Left lung (tissue), 10 donors: ENCODE results near the gene CATSPERB. TPM values are rescaled to one million over a fixed set of nuclear protein-coding genes. Genes with fewer than 3 reads are reported as not detected.
"Not testable (repeated sequence)": the region's sequence is repeated elsewhere in the genome, so short reads cannot be mapped to it uniquely, and the experiment has no call there.

Source experiments
- ATAC-seq: fragments of 200-7000 bp; cut with Tn5 transposase; one replicate; pipeline ENCODE4 v1.9.1; 2020; ENCODE audit warnings: moderate library complexity
- DNase-seq, 4 donors: peaks; one replicate each; pipeline ENCODE4 v3.0.0-alpha.2; 2013 to 2020
- H3K27ac ChIP-seq, 2 donors: fragments of 200-600 bp; sonication (generic) in 1 of 2; one replicate each; pipeline versions ENCODE4 v1.5.0 to v1.8.0; 2020 to 2021
- H3K27me3 ChIP-seq, 2 donors: fragments of 200-600 bp; sonication (generic) in 1 of 2; one replicate each; pipeline versions ENCODE4 v1.5.0 to v1.8.0; 2020 to 2021
- H3K36me3 ChIP-seq, 2 donors: fragments of 200-600 bp; sonication (generic) in 1 of 2; one replicate each; pipeline versions ENCODE4 v1.5.0 to v1.8.0; 2020 to 2021
- H3K4me1 ChIP-seq, 2 donors: fragments of 200-600 bp; one replicate each; pipeline ENCODE4 v1.8.0; 2021
- H3K4me3 ChIP-seq, 2 donors: fragments of 200-600 bp; sonication (generic) in 1 of 2; one replicate each; pipeline versions ENCODE4 v1.5.0 to v1.8.0; 2020 to 2021; ENCODE audit warnings: mild to moderate bottlenecking in 1 of 2
- H3K9me3 ChIP-seq, 2 donors: fragments of 200-600 bp; sonication (generic) in 1 of 2; one replicate each; pipeline versions ENCODE4 v1.5.0 to v1.8.0; 2020 to 2021
- intact Hi-C, 2 donors: fragments of 100-400 bp; cut with DNase I; formaldehyde crosslinking; loops; one replicate each; pipeline versions ENCODE4 v1.11.2 to v1.14.2; 2022
- polyA plus RNA-seq, 6 donors: library from polyadenylated mRNA; unstranded; fragments of 120-200 nt; gene quantifications; one replicate each; pipeline ENCODE4 v1.2.1, GENCODE V29; 2013; ENCODE audit not compliant: insufficient read length in 6 of 6
- total RNA-seq, 2 donors: library from RNA; stranded (reverse); fragmentation: NEBNext Ultra II Directional; extraction: Animal tissue kit (Norgen Biotek cat#: 25700); gene quantifications; one replicate each; pipeline ENCODE4 v1.2.1, GENCODE V29; 2021
- TF ChIP-seq, protein P1 (sequence below), 2 donors: fragments of 200-600 bp; sonication (generic) in 1 of 2; IDR thresholded peaks; one replicate each; pipeline versions ENCODE4 v1.5.0 to v1.8.0; 2021; ENCODE audit warnings: antibody characterized with exemption in 2 of 2
- donor health status: DM: no; HTN: yes; CAD: no.
- donor health status: DM: no; HTN: no; CAD: no.

CATSPERB gene
- total and polyA plus RNA-seq, 8 donors = 0.83 to 3.6 (median 1.6) TPM

DNA sequence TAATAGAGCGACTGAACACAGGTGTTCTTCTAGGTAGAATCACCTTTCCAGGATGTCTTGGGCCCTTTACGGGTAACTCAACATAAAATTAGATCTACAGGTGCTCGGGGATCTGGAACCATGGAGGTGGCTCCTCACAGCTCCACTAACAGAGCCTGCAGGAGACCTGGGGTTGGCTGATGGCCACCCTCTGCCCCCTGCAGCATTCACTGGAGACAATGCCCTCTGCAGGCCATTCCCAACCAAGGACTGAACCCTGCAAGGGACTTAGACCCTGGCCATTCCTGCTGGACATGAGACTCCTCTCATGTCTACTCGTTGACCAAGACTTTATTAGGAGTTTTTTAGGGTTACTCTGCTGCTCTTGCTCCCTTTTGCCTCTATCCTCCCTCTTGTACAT lies 163.3 kb downstream of the CATSPERB start:
- H3K4me1 ChIP-seq = no peaks in the 10 kb centered on the region
- peaks cover 0 to 3% of the 10 kb centered on the region in 2 donors for H3K9me3 ChIP-seq
- TF ChIP-seq, protein P1, sequence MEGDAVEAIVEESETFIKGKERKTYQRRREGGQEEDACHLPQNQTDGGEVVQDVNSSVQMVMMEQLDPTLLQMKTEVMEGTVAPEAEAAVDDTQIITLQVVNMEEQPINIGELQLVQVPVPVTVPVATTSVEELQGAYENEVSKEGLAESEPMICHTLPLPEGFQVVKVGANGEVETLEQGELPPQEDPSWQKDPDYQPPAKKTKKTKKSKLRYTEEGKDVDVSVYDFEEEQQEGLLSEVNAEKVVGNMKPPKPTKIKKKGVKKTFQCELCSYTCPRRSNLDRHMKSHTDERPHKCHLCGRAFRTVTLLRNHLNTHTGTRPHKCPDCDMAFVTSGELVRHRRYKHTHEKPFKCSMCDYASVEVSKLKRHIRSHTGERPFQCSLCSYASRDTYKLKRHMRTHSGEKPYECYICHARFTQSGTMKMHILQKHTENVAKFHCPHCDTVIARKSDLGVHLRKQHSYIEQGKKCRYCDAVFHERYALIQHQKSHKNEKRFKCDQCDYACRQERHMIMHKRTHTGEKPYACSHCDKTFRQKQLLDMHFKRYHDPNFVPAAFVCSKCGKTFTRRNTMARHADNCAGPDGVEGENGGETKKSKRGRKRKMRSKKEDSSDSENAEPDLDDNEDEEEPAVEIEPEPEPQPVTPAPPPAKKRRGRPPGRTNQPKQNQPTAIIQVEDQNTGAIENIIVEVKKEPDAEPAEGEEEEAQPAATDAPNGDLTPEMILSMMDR (IDR thresholded peaks at IDR 0.05) = no peak
- intact Hi-C loops = no loop called here
- ATAC-seq (no peak), DNase-seq (no peak)
- peaks cover 0 to 17% of the 10 kb centered on the region in 2 donors for H3K27me3 ChIP-seq
- H3K4me3 ChIP-seq = no peak overlapping the region
- no peak overlapping the region for H3K27ac ChIP-seq
- no peaks in the 10 kb centered on the region for H3K36me3 ChIP-seq

DNA sequence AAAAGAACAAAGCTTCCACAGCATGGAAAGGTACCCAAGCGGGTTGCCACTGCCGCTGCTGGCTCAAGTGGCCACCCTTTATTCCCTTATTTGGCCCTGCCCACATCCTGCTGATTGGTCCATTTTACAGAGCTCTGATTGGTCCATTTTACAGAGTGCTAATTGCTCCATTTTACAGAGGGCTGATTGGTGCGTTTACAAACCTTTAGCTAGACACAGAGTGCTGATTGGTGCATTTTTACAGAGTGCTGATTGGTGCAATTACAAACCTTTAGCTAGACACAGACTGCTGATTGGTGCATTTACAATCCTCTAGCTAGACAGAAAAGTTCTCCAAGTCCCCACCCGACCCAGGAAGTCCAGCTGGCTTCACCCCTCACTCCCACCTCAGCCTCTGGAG lies 164.1 kb downstream of the CATSPERB start:
- DNase-seq, H3K27ac ChIP-seq, H3K27me3 ChIP-seq, intact Hi-C loops, H3K36me3 ChIP-seq, H3K4me1 ChIP-seq, H3K9me3 ChIP-seq, ATAC-seq, H3K4me3 ChIP-seq: not testable (repeated sequence)

DNA sequence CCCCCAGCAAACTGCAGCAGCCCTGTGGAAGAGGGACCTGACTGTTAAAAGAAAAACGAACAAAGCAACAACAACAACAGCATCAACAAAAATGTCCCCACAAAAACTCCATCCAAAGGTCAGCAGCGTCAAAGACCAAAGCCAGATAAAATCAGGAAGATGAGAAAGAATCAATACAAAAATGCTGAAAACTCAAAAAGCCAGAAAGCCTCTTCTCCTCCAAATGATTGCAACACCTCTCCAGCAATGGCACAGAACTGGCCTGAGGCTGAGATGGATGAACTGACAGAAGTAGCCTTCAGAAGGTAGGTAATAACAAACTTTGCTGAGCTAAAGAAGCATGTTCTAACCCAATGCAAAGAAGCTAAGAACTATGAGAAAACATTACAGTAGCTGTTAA lies 176.4 kb downstream of the CATSPERB start:
- Histone ChIP-seq H3K27ac (no peak overlapping the region), H3K36me3 (no peaks in the 10 kb centered on the region), H3K4me1 (no peaks in the 10 kb centered on the region), H3K4me3 (no peak overlapping the region), H3K27me3 (peaks cover 0 to 7% of the 10 kb centered on the region in 2 donors), H3K9me3 (peaks cover 0 to 4% of the 10 kb centered on the region in 2 donors)
- TF ChIP-seq, protein P1 (IDR thresholded peaks at IDR 0.05) = no peak
- intact Hi-C loops = no loop called here
- ATAC-seq (no peak), DNase-seq (no peak)

DNA sequence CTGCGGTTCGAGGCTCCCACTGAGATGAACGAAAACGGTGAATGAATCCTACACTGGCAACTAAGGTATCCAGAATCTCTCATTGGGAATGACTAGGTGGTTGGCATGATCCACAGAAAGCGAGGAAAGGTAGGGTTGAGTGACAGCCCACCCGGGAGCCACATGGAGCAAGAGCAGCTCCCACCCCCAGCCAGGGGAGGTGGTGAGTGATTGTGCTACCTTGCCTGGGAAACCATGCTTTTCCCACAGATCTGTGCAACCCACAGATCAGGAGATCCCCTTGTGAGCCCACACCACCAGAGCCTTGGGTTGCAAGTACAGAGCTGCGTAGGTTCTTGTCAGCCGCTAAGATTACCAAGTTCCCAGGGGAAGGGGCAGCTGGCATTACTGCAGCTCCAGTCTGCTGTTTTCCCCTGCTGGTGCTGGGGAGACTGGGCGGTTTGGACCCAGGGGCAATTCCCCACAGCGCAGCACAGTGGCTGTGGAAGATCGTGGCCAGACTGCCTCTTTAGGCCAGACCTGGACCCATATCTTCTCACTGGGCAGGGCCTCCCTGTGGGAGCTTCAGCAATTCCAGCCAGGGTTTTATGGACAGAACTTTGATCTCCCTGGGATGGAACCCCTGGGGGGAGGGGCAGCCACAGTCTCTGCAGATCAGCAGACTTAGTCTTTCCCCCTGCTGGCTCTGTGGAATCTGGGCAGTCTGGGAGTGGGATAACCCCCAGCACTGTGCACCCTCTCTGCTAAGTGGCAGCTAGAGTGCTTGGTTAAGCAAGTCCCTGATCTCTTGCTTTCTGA lies 177.2 kb downstream of the CATSPERB start:
- Histone ChIP-seq H3K4me3 (no peak overlapping the region), H3K27me3 (peaks cover 0 to 7% of the 10 kb centered on the region in 2 donors), H3K36me3 (no peaks in the 10 kb centered on the region), H3K27ac (no peak overlapping the region), H3K9me3 (peaks cover 0 to 4% of the 10 kb centered on the region in 2 donors), H3K4me1 (no peaks in the 10 kb centered on the region)
- DNase-seq (no peak), ATAC-seq (no peak)
- intact Hi-C loops = no loop called here
- TF ChIP-seq, protein P1 (IDR thresholded peaks at IDR 0.05) = no peak

DNA sequence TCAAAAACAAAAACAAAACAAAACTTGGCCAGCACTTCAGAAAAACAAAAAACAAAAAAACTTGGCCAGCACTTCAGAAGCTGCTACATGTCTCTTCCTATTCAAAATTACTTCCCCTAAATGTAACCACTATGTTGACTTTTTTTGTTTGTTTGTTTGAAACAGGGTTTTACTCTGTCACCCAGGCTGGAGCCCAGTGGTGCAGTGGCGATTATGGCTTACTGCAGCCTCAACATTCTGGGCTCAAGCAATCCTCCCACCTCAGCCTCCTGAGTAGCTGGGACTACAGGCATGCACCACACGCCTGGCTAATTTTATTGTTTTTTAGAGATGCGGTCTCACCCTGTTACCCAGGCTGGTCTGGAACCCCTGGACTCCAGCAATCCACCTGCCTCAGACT lies 183.8 kb downstream of the CATSPERB start:
- intact Hi-C loops = no loop called here
- H3K36me3 ChIP-seq = no peaks in the 10 kb centered on the region

More for the DNA sequence above, 183.8 kb downstream of the CATSPERB start:
- no peaks in the 10 kb centered on the region for H3K9me3 ChIP-seq
- ATAC-seq (no peak), DNase-seq (no peak)
- no peak overlapping the region for H3K4me3 ChIP-seq
- H3K4me1 ChIP-seq = no peaks in the 10 kb centered on the region
- H3K27me3 ChIP-seq = no peaks in the 10 kb centered on the region
- H3K27ac ChIP-seq = no peak overlapping the region
- TF ChIP-seq, protein P1 (IDR thresholded peaks at IDR 0.05) = no peak
